GM19397 (cell line): ENCODE data around the gene SLC9A4.

ENCODE experiments used
- ATAC-seq: cut with Tn5 transposase; IDR thresholded peaks from one replicate; pipeline ENCODE4 v1.9.1; 2021; ENCODE audit warnings: mild to moderate bottlenecking, moderate library complexity; ENCODE audit not compliant: unreplicated experiment

Gene SLC9A4

DNA sequence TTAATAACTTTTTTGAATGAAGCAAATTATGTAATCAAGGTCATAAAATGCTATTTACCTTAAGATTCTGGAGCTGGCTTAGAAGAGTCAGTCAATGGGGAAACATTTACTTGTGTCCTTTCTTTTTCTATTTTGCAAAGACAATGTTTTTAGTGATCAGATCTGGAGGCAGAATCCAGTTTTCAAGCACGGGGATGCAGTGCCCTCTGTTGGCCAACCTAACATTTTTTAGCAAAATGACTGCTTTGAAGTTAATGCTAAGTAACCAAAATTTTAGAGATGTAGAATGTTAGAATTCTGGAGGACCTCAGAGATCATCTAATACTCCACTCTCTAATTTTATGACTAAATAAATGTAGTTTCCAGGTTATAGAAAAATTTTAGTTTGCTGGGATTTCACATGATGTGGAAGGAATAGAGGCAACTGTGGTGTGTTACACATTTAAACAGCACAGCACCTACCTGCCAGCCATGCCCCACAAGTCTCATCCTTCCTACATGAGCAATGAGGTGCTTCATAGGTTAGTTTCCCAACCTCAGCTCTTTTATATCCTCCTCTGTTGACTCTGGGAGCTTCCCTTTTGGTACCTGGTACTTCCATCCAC lies 23.6 kb upstream of the SLC9A4 start:
- ATAC-seq: no peak

DNA sequence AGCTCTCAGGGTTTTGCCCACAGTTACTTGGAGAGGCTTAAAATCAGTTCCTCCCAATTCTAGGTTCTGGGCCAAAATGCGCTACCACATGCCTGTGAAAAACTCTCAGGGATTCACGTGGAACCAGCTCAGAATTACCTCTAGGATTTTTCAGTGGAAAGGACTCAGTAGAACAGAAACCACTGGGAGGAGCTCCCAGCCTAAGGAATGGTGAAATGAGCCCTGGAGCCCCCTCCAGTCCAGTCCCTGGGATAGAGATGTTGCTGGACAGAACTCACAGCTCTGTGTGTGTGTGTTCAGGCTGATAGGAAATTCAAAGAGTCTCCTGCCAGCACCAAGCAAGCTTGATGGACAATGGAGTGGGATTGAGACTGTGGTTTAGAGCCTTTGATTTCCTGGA lies 21.1 kb upstream of the SLC9A4 start:
- ATAC-seq: no peak

DNA sequence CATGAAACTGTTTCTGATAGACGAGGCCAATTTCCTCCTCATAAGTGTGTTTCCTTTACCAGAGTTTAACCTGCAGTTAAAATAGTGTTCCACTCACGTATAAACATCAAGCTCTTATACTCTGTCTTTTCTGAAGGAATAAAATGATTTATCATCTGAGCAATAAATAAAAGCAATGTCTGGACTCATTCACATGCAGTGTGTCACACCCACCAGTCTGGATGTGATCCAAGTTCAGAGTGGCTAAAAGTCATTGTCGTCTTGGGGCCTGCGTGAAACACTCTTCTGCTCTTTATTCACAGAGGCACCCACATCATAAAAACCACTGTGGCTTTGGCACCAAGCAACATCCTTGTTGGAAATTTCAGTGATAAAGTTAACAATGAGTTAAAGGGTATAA lies 19.5 kb upstream of the SLC9A4 start:
- no peak for ATAC-seq

DNA sequence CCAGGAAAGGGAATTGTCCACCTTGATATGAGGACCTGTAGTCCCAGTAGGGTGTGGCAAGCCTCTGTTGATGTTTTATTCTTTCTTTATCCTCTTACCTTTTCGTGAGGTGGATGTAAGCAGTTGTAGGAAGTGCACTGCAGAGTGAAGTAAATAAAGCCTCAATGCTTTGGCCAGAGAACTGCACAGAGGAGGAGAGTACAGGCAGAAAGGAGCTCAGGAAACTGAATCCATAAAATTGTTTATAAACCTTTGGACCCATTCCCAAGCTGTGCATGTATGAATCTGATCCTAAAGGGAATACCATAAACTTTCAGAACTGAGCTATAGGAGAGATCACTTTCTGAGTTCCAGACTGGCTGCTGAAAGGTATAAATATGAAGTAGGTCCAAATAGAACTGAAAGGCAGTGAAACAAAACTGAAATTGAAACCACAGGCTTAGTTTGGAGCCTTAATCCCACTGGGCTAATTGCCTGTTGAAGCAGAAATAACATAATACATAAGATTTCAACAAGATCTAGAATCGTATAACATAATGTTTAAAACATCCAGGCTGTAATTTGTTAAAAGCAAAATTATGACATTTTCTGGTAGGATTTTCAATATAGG lies 17.9 kb upstream of the SLC9A4 start:
- ATAC-seq: no peak

DNA sequence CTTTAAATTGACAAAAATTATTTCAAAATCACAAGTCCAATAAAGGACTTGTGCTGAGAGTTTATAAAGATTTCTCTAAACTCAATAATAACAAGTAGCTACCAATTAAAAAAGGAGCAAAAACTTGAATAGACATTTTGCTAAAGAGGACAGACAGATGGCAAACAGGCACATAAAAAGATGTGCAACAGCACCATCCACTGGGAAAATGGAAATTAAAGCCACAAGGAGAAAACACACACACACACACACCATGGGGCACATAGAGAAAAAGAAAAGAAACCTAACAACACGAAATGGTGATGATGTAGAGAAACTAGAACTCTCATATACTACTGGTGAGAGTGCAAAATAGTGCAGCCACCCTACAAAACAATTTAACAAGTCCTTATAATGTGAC lies 12.6 kb upstream of the SLC9A4 start:
- no peak for ATAC-seq

DNA sequence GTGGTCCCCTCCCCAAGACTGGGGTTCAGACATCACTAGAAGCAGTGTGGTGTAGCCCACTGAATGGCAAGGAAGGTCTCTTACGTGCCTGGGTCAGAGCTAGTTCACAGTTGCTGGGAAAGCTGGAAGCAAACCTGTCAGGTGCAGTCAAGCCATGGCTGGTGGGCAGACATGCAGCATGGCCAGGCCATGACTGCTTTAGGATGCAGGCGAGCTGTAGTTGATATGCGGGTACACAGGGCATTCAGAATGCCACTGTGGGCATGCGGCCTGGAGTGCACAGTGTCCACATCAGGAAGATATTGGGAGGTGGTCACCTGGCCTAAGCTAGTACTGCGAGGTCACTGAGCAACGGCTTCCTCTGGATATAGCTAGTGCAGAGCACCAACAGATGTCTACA lies 11.8 kb upstream of the SLC9A4 start:
- no peak for ATAC-seq

DNA sequence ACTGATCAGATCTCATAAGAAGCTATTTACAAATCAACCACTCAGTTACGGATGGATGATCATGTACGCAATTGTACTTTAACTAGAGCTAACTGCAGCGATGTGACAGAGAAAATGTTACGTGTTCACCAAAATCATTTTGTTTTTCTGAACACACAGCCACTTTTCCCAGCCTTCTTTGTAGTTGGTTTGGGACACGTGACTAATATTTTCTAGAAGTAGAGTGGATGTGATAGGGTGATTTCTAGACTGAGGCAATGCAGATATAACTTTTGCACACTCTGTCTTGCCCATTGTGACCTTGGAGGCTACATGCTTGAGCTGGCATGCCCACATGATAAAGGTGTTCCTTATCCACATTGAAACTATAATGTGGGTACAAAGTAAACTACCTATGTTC lies 9.9 kb upstream of the SLC9A4 start:
- no peak for ATAC-seq

DNA sequence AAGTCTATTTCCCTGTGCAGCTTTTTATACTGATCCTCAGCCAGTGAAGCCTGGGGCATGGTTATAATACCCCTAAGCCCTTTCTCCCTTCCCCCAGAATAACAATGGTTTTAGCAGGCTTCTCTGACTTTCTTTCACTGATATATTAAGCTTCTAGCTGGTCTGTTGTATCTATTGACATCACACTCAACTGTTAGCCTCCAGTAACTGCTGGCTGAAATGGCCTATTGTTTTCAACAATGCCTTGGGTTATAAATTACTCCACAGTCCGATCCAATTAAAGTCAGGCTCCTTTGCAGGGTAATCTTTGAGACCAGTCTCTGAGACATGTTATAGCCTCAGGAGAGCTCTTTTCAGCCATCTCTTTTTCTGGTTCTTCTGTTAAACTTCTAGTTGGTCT lies 2.9 kb upstream of the SLC9A4 start:
- no peak for ATAC-seq

DNA sequence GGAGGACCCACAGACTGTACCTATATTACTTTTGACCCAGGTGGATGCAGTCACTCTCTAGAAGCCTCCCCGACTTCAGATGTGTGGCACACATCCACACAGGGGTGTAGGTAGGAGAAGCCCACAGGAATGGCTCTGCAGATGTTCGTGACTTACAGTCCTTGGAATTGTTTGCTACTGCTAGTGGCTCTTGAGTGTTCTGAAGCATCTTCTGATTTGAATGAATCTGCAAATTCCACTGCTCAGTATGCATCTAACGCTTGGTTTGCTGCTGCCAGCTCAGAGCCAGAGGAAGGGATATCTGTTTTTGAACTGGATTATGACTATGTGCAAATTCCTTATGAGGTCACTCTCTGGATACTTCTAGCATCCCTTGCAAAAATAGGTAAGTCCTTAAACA lies 605 bp downstream of the SLC9A4 start:
- ATAC-seq: no peak

DNA sequence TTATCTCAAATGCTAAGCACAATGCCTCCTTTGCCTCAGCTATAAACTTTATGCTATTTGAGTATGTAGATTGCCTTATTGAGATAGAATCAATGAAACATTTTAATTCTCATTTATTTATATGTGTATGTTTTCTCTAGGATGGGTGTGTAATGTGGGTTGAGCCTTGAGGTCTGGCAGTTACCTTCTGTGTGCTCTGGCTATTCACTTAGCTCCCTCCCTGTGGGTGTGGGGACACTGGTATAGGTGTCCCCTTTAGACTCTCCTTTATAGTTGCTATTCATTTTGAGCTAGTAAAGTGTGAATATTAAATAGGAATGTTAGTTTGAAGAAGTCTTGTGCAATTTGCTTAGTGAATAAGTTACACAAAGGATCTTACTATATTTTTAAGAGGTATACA lies 1.8 kb downstream of the SLC9A4 start:
- ATAC-seq: no peak

DNA sequence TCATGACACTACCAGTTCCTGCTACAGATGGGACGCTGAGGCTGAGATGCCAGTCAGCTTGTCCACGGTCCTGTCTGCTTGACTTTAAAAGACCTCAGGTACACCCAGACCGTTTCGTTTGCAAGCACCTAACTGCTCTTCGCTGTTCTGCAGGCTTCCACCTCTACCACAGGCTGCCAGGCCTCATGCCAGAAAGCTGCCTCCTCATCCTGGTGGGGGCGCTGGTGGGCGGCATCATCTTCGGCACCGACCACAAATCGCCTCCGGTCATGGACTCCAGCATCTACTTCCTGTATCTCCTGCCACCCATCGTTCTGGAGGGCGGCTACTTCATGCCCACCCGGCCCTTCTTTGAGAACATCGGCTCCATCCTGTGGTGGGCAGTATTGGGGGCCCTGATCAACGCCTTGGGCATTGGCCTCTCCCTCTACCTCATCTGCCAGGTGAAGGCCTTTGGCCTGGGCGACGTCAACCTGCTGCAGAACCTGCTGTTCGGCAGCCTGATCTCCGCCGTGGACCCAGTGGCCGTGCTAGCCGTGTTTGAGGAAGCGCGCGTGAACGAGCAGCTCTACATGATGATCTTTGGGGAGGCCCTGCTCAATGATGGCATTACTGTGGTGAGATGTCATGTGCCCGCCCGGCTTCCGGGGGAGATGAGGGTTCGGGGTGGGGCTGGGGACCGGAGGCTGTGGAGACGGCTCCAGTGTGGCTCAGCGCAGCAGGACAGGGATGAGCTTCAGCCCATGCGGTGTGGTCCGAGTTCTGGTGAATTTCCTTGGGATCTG lies 5.9 kb downstream of the SLC9A4 start:
- ATAC-seq: no peak

DNA sequence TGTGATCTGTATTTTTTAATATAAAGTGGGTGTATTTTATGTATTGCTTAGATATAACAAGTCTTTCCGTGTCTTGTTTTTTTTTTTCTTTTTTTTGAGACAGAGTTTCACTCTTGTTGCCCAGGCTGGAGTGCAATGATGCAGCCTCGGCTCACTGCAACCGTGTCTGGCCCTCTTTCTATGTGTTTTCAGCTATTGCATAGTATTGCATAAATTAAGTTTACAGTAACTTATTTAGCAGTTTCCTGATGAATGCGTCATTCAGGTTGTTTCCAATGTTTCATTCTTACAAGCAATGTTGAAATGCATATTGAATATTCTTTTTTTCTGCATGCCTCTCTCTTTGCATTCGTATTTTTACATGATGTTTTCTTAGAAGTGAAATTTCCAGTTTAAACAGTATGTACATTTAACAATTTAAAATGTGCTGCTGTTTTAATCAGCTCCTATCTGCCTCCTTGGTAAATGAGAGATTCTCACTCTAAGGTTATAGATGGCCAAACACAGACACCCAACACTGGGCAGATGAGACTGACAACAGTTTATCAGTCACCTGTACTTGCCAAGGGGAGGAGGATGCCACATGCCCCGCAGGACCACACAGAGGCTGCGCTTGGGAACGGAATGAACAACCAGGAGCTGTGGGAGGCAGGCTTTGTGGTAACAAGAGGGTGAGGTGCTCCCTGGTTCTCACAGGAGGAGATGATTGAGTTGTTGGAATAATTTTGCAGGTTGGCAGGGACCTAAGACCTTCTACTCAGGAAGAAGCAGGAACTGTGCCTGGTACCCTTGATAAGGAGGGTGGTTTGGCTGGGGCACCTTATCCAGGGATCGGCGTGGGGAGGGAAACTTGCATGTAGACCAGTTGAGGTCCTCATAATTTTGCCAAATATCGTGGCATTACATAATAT lies 7.5 kb downstream of the SLC9A4 start:
- no peak for ATAC-seq

DNA sequence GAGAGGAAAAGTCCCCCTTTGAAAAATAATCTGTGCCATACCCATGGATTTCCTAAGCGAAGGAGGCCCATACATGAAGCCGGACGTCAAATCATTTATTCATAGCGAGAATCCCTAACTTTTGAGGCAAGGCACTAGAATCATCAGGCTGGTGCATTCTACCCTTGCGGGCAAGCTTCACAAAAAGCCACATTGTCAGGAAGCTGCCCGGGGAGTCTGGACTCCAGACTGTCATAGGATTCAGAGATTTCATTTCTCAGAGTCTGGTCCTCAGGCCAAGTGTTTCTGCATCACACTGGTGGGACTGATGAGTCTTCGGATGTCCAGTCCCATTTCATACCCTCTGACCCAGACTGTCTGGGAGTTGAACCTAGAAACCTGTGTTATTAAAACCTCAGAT lies 8.9 kb downstream of the SLC9A4 start:
- no peak for ATAC-seq

DNA sequence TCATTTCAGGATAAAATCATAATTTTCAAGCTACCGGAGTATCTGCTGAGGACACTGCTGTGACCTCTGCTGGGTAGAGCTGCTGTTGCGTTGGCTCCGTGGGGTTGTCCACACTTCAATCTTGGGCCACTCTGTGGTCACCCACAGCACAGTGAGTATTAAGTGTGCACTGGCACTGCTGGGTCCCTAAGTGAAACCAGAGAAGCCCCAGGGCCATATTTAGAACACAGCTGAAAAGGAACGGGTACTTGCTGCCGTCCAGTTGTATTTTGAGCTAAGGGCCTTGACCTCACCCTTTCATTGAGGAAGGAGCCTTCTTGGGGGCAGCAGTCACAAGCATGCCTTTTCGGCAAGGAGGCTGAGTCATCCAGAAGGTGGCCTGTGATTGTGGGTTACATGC lies 10.1 kb downstream of the SLC9A4 start:
- no peak for ATAC-seq

DNA sequence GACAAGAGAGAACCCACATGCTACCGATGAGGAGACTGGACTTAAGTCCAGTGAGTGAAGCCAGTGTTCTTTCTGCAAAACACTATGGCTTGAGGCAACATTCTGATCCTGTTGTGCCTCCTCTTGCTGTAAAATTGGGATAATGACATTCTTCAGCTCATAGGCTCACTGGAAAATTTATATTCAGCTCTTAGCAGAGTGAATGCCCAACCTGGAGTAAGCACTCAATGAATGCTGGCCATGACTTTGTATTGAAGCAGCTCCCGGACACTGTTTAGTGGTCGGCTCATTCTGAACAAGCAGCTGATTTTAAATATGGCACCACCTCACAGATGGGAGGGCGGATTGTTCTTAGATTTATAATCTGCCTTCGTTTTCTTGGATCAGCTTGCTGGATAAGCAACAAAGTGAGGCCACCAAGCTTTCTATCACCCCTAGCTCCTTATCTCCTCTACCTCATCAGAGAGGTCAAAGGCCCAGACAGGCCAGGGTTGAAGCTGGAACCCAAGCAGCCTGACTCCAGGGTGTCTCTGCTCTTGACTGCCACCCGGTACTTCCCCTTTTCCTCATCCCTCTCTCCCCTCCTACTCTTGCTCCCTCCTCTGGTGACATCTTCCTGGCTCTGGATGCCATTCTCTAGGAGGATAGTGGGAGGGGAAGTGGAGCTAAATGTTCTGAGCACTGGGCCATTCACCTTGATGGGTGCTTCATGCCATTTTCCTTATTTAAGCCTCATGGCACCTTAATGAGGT lies 11.5 kb downstream of the SLC9A4 start:
- no peak for ATAC-seq

DNA sequence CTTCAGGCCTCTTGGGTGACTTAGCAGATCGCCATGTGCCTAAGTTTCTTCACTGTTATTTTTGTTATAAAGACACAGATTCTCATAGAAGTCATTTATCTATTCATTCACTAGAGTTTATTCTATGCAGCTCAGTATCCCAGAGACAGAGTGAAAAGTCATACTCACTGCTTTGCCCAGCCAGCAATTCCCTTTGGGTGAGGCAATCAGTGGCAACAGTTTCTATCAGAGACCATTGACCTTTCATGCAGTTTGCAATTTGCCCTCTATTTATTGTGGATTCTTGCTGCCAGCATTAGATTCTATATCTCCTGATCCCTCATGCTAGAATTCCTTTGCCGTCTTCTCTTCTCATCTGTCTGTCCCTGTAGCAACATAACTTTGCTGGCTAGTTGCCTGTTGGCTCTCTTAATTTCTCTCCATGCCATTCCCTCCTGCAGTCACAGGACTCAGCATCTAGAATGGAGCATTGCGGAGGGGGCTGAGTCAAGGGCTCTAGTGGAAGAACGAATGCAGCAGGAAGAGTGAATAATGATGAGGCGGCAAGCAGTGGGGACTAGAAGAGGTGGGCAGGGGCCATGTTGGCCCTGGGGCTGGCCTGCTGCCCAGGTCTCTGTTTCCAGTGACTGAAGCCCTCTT lies 12.2 kb downstream of the SLC9A4 start:
- no peak for ATAC-seq

DNA sequence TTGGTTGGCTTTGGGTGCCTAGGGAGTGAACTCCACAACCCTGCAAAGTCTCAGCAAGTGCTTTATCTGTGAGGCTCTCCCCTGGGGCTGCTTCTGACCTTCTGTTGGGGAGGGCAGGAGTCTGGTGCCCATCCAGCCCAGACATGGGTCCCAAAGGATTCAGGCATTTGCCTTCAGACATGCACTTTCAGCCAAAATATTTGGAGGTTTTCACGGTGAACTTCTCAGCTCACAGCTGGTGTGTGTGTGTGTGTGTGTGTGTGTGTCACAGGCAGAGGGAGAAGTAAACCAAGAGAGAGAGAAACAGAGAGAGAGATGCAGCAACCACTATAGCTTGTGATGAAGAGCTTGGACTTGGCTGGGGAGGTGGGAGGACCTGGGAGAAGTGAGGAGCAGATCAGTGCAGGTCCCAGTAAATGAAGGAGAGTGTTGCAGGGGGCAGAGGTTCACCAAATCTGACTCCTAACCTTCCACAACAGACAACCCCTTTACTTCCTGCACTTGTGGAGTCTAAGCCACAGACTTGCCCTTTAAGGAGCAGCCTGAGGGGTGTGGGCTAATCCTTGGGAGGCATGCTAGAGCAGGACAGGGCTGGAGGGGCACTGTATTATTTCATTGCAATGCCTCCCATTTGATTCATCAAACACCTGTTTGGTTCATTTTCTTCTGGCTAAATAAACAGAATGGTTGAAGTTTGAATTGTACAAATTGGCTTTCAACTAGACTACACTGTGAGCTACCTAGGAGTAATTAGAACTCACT lies 14.1 kb downstream of the SLC9A4 start:
- no peak for ATAC-seq

DNA sequence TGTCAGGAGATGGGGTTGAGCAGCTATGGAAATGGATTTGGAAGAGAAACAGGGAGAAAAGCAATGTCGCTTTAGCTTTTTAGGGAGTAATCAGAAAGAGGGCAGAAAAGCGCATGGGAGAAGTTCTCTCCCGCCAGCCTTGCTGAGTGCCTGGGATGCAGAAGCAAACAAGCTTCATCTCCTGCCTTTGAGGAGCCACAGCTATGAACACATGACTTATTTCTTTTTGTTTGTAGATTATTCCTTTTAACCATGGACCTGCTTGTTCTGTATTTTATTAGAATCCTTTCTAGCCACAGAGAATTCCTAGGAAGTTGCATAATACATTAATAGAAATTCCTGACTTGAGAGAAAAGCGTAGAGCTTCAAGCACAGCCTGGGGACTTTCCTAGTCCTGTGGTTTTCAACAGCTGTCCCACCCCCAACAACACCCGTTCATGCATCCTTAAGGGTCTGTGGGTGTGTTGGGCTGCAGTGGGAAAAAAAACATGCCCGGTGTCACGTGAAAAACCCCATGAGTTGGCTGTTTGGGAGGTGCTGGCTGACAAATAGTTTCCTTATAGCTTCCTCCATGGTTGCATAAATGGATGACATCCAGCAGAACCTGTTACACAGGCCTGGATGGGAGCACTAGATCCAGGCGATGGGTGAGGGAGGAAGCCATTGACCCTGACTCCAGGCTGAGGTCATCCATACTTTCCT lies 14.9 kb downstream of the SLC9A4 start:
- no peak for ATAC-seq

DNA sequence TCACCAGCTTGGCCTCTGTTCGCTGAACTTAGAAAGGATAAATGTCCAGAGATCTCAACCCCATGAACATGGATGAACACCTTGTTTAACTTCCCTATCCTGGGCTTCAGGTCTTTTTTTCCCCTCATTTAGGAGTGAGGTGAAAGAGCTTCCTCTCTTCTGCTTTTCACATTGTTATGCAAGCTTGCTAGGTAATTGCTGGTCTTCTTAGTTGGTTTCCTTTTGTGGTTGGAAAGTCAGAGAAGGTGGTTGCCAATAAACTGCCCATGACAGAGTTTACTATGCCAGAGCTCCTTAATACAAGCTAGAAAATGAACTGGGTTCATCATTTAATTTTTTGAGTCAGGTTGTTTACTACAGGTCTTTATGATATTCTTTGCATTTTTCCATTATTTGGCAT lies 16.6 kb downstream of the SLC9A4 start:
- no peak for ATAC-seq
